ENCODE data around the gene MAP2K6.

The MAP2K6 gene

DNA sequence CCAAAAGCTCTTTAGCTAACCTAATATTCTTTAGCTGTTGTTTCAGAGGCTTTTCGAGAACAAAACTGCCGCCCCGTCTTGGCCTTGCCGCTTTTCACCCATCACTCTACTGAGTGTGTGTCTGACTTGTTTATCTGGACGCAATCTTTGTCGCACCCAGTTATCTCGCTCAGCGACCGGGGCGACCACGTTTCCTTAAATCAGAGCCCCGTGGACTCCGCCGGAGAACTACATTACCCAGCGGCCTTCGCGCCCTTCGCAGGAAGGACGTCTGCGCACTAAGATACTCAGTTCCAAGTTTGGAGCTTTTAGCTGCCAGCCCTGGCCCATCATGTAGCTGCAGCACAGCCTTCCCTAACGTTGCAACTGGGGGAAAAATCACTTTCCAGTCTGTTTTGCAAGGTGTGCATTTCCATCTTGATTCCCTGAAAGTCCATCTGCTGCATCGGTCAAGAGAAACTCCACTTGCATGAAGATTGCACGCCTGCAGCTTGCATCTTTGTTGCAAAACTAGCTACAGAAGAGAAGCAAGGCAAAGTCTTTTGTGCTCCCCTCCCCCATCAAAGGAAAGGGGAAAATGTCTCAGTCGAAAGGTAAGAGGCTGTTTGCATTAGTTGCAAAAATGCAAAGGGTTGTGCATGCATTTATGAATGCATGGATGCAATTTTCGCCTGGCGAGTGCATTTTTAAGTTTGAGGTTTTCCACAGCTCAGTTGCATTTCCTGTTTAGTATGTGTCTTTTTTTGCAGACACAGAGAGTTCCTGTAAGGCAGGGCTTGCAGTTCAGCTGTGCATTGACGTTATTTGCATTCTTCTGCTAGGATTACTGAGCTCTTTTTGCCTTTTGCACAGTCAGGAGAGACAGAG lies at the start of gene MAP2K6:
TSS of gene MAP2K6 (plus strand) at position 290 of the 867 bp plus-strand sequence. CDS start at position 578, 288 bp downstream.
- Mint-ChIP-seq H3K4me1 (ENCODE audit: low read depth) (peaks cover 11% of the 10 kb centered on the region), H3K36me3 (ENCODE audit: low read depth) (no peaks in the 10 kb centered on the region), H3K9me3 (no peaks in the 10 kb centered on the region), H3K27ac (no peak within 1 kb of the TSS), H3K27me3 (ENCODE audit: low read depth) (no peaks in the 10 kb centered on the region), H3K4me3 (no peak within 1 kb of the TSS)
- peak; percentile 75 for DNase-seq (ENCODE audit: low spot score)

DNA sequence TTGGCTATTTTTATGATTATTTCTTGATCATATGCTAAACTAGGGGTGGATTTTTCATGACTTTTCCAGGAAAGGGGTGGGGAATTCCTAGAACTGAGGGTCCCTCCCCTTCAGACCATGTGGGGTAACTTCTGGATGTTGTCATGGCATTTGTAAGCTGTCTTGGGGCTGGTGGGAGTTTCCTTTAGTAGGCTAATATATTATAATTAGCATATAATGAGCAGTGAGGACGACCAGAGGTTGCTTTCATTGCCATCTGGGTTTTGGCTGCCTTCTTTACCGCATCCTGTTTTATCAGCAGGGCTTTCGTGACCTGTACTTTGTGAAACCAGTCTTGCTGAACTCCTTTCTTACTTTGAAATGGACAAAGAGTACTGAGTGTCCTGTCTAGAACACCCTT lies 47.2 kb upstream of the MAP2K6 start:
- Mint-ChIP-seq H3K36me3 (ENCODE audit: low read depth) (no peaks in the 10 kb centered on the region), H3K27me3 (ENCODE audit: low read depth) (peaks cover 2% of the 10 kb centered on the region), H3K27ac (no peak overlapping the region), H3K4me3 (no peak overlapping the region), H3K9me3 (no peaks in the 10 kb centered on the region), H3K4me1 (ENCODE audit: low read depth) (peaks cover 4% of the 10 kb centered on the region)
- no peak for DNase-seq (ENCODE audit: low spot score)

DNA sequence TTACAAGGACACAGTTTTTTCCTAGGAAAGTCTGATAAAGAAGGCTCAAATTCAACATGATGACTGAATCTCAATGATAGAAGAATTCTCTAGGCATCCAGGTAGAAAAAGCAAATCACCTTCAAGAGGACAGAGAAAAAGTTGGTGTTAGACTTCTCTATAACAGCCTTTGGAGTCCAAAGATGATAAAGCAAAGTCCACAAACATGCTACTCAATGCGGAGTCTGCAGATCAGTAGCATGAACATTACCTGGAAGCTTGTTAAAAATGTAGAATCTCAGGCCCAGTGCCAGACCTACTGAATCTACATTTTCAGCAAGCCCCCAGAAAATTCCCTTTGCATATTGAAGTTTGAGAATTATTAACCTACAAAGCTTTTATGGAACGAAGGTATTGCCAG lies 41.4 kb upstream of the MAP2K6 start:
- Mint-ChIP-seq H3K4me1 (ENCODE audit: low read depth) (peaks cover 2% of the 10 kb centered on the region), H3K4me3 (no peak overlapping the region), H3K27ac (no peak overlapping the region), H3K27me3 (ENCODE audit: low read depth) (peaks cover 2% of the 10 kb centered on the region), H3K36me3 (ENCODE audit: low read depth) (no peaks in the 10 kb centered on the region), H3K9me3 (no peaks in the 10 kb centered on the region)
- no peak for DNase-seq (ENCODE audit: low spot score)

DNA sequence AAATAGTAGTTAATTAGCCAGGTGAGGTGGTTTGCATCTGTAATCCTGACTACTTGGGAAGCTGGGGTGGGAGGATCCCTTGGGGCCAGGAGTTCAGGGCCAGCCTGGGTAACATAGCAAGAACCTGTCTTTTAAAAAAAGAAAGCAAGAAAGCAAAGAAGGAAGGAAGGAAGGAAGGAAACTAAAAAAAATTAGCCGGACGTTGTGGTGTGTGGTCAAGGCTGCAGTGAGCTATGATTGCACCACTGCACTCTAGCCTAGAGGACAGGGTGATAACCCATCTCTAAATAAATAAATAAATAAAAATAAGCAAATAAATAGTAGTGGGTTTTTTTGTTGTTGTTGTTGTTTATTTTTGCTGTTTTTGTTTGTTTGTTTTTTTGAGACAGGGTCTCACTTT lies 39.3 kb upstream of the MAP2K6 start:
- no peaks in the 10 kb centered on the region for H3K9me3 Mint-ChIP-seq
- H3K27me3 Mint-ChIP-seq (ENCODE audit: low read depth): no peaks in the 10 kb centered on the region
- no peak for DNase-seq (ENCODE audit: low spot score)
- H3K27ac Mint-ChIP-seq: no peak overlapping the region
- H3K4me1 Mint-ChIP-seq (ENCODE audit: low read depth): peaks cover 2% of the 10 kb centered on the region
- no peak overlapping the region for H3K4me3 Mint-ChIP-seq
- no peaks in the 10 kb centered on the region for H3K36me3 Mint-ChIP-seq (ENCODE audit: low read depth)

DNA sequence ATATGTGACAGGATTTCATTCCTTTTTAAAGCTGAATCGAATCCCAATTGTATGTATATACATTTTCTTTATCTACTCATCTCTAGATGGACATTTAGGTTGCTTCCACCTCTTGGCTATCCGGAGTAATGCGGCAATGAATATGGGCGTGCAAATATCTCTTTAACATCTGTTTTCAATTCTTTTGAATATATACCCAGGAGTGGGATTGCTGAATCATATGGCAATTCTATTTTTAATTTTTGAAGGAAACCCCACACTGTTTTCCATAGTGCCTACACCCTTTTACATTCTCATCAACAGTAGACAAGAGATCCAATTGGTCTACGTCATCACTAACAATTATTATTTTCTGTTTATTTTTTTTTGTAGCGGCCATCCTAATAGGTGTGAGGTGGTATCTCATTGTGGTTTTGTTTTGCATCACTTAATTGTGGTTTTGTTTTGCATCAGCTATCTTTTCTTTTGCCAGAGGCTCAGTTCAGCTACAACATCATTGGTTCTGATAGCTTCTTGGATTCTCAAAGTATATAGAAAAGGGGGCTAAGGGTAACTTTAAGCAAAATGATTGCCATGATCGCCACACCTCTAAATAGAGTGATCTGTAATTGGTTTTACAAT lies 25.6 kb upstream of the MAP2K6 start:
- Mint-ChIP-seq H3K4me1 (ENCODE audit: low read depth) (no peaks in the 10 kb centered on the region), H3K9me3 (no peaks in the 10 kb centered on the region), H3K4me3 (no peak overlapping the region), H3K27me3 (ENCODE audit: low read depth) (peaks cover 6% of the 10 kb centered on the region), H3K36me3 (ENCODE audit: low read depth) (no peaks in the 10 kb centered on the region), H3K27ac (no peak overlapping the region)
- no peak for DNase-seq (ENCODE audit: low spot score)

DNA sequence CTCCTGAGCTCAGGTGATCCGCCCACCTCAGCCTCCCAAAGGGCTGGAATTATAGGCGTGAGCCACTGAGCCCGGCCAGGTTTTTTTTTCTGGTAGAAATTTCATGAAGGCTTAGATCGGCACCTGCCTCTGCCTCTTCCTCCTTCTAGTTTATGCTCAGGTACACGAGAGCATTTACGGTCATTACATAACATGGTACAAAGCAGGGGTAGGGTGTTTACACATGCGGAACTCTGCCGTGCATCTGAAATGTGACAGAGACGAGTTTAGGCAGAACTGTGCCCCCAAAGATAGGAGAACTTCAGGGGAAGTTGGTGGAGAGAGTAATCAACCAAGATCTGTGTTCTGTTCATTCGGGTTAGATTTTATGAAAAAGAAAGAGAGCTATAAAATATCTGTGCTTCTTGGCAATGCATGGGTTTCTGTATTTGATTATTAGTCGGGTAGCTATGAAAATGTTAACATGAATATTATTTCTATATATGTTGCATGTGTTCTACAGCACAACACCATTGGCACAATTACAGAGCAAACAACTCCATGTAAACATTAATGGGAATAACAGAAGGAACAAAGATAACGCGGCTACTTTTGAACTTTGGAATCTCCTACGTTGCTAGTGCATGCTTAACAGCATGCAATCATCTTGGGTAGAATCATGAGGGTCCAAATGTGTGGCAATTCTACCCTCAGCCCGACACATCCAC lies 23.5 kb upstream of the MAP2K6 start:
- Mint-ChIP-seq H3K36me3 (ENCODE audit: low read depth) (no peaks in the 10 kb centered on the region), H3K4me3 (no peak overlapping the region), H3K27me3 (ENCODE audit: low read depth) (peaks cover 6% of the 10 kb centered on the region), H3K27ac (no peak overlapping the region), H3K9me3 (no peaks in the 10 kb centered on the region), H3K4me1 (ENCODE audit: low read depth) (no peaks in the 10 kb centered on the region)
- no peak for DNase-seq (ENCODE audit: low spot score)

DNA sequence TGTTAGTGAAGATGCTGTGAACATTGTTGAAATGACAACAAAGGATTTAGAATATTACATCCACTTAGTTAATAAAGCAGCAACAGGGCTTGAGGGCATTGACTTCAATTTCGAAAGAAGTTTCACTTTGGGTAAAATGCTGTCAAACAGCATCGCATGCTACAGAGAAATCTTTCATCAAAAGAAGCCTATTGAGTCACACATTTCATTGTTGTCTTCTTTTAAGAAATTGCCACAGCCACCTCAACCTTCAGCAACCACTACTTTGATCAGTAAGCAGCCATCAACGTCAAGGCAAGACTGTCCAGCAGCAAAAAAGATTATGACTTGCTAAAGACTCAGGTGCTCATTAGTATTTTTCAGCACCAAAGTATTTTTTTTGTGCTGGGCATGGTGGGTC lies 13.2 kb upstream of the MAP2K6 start:
- H3K4me1 Mint-ChIP-seq (ENCODE audit: low read depth): peaks cover 3% of the 10 kb centered on the region
- H3K36me3 Mint-ChIP-seq (ENCODE audit: low read depth): no peaks in the 10 kb centered on the region
- peaks cover 11% of the 10 kb centered on the region for H3K27me3 Mint-ChIP-seq (ENCODE audit: low read depth)
- H3K4me3 Mint-ChIP-seq: no peak overlapping the region
- no peak overlapping the region for H3K27ac Mint-ChIP-seq
- no peak for DNase-seq (ENCODE audit: low spot score)
- no peaks in the 10 kb centered on the region for H3K9me3 Mint-ChIP-seq

DNA sequence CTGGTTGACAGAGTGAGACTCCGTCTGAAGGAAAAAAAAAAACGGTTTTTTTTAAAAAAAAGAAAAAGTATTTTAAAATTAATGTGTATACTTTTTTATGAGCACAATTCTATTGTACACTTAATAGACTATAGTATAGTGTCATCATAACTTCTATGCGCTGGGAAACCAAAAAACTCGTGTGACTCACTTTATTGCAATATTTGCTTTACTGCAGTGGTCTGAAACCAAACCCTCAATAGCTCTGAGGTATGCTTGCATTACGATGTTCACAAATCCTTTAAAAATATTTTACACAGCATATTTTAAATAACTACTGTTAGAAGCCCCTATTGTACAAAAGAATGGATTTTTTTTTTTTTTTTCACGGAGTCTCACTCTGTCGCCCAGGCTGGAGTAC lies 12.4 kb upstream of the MAP2K6 start:
- H3K9me3 Mint-ChIP-seq: no peaks in the 10 kb centered on the region
- H3K27me3 Mint-ChIP-seq (ENCODE audit: low read depth): peaks cover 6% of the 10 kb centered on the region

DNA sequence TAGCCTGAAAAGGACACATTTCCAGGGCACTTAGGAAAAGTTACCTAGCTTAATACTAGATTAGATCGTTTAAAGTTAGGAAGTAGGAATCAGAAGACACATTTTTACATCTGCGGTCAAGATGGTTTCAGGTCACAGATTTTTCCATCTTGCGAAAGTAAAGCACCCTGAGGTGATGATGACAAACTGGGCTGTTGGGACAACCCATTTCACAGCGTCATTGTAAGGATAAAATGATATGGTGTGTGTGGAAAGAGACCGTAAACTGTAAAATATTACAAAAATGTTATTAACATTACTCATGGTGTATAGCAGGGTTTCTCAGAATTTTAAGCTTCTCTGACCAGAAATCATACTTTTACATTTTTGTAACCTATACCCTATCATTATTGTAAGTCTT lies 10.1 kb upstream of the MAP2K6 start:
- H3K27ac Mint-ChIP-seq: no peak overlapping the region
- H3K36me3 Mint-ChIP-seq (ENCODE audit: low read depth): no peaks in the 10 kb centered on the region
- H3K9me3 Mint-ChIP-seq: no peaks in the 10 kb centered on the region
- DNase-seq (ENCODE audit: low spot score): no peak
- peaks cover 3% of the 10 kb centered on the region for H3K4me1 Mint-ChIP-seq (ENCODE audit: low read depth)
- peaks cover 6% of the 10 kb centered on the region for H3K27me3 Mint-ChIP-seq (ENCODE audit: low read depth)
- no peak overlapping the region for H3K4me3 Mint-ChIP-seq

More for the DNA sequence above, 12.4 kb upstream of the MAP2K6 start:
- no peak for DNase-seq (ENCODE audit: low spot score)
- Mint-ChIP-seq H3K4me1 (ENCODE audit: low read depth) (peaks cover 3% of the 10 kb centered on the region), H3K4me3 (no peak overlapping the region), H3K36me3 (ENCODE audit: low read depth) (no peaks in the 10 kb centered on the region), H3K27ac (no peak overlapping the region)

DNA sequence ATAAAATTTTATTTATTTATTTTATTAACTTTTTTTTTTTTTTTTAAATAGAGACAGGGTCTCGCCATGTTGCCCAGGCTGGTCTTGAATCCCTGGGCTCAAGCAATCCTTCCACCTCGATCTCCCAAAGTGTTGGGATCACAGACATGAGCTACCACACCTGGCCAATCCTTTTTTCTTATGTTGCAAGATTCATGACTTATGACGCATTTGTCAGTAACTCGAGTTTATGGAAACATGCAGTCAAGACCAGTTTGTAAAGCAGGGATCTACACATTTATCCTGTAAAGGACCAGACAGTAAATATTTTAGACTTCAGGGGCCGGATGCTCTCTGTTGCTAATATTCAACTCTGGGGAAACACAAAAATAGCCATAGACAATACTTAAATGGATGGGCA lies 9.4 kb upstream of the MAP2K6 start:
- Mint-ChIP-seq H3K36me3 (ENCODE audit: low read depth) (no peaks in the 10 kb centered on the region), H3K9me3 (no peaks in the 10 kb centered on the region), H3K27ac (no peak overlapping the region), H3K4me1 (ENCODE audit: low read depth) (peaks cover 3% of the 10 kb centered on the region), H3K4me3 (no peak overlapping the region), H3K27me3 (ENCODE audit: low read depth) (peaks cover 6% of the 10 kb centered on the region)
- no peak for DNase-seq (ENCODE audit: low spot score)

DNA sequence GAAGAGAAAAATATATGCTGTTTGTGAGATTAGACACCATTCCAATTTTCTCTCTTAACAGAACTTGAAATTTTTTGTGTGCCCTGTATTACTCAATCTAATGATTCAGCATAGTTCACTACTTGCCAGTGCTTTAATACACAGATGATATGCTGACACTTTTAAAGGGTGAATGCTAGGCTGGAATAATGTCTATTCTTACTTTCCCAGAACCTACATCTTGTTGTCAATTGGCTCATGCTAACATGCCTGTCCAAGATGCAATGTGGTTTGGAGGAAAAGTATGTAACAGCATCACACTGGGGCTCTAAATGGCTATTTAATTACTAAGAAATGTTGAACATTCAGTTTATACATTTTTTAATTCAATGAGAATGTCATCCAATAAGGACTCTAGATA lies 7.6 kb upstream of the MAP2K6 start:
- no peaks in the 10 kb centered on the region for H3K4me1 Mint-ChIP-seq (ENCODE audit: low read depth)
- no peak overlapping the region for H3K4me3 Mint-ChIP-seq
- H3K27me3 Mint-ChIP-seq (ENCODE audit: low read depth): peaks cover 6% of the 10 kb centered on the region
- H3K9me3 Mint-ChIP-seq: no peaks in the 10 kb centered on the region
- no peak for DNase-seq (ENCODE audit: low spot score)
- H3K36me3 Mint-ChIP-seq (ENCODE audit: low read depth): no peaks in the 10 kb centered on the region
- H3K27ac Mint-ChIP-seq: no peak overlapping the region

DNA sequence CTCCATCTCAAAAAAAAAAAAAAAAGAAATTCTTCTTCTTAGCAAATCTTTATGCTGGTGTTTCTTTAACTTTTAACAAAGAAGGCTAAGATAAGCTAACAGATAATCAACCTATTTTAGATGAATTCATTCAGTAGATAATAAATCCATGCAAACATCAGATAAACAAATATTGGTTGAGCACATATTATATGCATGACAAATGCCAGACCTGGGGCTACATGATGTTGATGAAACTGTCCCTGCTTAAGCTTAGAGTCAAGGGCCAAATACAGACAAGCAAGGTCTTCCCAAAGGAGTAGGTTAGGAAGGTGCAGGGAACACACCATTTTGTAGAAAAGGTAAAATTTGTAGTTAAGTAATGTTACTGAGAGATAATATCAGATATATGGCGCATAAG lies 6.7 kb upstream of the MAP2K6 start:
- no peak overlapping the region for H3K27ac Mint-ChIP-seq
- no peaks in the 10 kb centered on the region for H3K36me3 Mint-ChIP-seq (ENCODE audit: low read depth)
- H3K4me1 Mint-ChIP-seq (ENCODE audit: low read depth): no peaks in the 10 kb centered on the region
- no peak overlapping the region for H3K4me3 Mint-ChIP-seq
- no peak for DNase-seq (ENCODE audit: low spot score)
- no peaks in the 10 kb centered on the region for H3K9me3 Mint-ChIP-seq
- peaks cover 6% of the 10 kb centered on the region for H3K27me3 Mint-ChIP-seq (ENCODE audit: low read depth)

DNA sequence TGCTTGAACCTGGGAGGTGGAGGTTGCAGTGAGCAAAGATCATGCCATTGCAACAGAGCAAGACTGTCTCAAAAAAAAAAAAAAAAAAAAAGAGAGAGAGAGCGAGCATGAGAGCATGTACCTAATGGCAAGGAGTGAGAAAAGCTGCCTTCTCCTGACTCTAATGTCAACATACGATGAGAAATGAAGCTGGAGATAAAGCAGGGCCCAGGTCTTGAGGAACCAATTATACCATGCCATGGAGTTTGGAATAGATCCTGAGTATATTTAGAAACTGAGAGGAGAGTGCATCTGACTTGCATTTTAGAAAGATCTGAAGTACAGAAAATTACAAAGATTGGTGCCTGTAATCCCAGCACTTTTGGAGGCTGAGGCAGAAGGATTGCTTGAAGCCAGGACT lies 3.8 kb upstream of the MAP2K6 start:
- no peak overlapping the region for H3K27ac Mint-ChIP-seq
- no peaks in the 10 kb centered on the region for H3K4me1 Mint-ChIP-seq (ENCODE audit: low read depth)
- H3K36me3 Mint-ChIP-seq (ENCODE audit: low read depth): no peaks in the 10 kb centered on the region
- no peaks in the 10 kb centered on the region for H3K27me3 Mint-ChIP-seq (ENCODE audit: low read depth)
- H3K4me3 Mint-ChIP-seq: no peak overlapping the region
- DNase-seq (ENCODE audit: low spot score): no peak
- H3K9me3 Mint-ChIP-seq: no peaks in the 10 kb centered on the region

DNA sequence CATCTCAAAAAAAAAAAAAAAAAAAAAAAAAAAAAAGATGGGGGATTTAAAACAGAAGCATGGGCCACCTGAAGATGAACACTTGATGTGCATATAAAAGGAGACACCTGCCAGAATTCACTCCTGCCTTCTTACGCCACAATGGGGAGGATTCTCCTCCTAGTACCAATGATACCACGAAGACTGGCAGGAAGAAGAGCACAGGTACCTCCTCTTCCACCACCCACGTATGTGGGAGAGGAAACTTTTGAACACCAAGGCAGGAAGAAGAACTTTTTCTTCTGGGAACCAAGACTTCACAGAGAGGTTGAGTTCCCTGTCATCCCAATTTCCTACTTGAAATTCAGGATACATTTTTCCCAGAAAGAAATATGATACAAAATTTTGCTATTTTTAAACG lies 2.7 kb upstream of the MAP2K6 start:
- DNase-seq (ENCODE audit: low spot score): no peak
- H3K4me3 Mint-ChIP-seq: no peak overlapping the region
- H3K36me3 Mint-ChIP-seq (ENCODE audit: low read depth): no peaks in the 10 kb centered on the region
- no peaks in the 10 kb centered on the region for H3K4me1 Mint-ChIP-seq (ENCODE audit: low read depth)
- no peaks in the 10 kb centered on the region for H3K27me3 Mint-ChIP-seq (ENCODE audit: low read depth)
- no peak overlapping the region for H3K27ac Mint-ChIP-seq
- no peaks in the 10 kb centered on the region for H3K9me3 Mint-ChIP-seq

All from T-helper 2 cell treated with Interferon-gamma antibody and Interleukin-4, amounts not matched to agents 5 μg/mL and 100 μg/mL, for 36 hours (primary cell).